GM12864 (cell line): ENCODE data around the gene CCDC112.

ENCODE experiments used
- DNase-seq: peaks from one replicate; pipeline ENCODE4 v3.0.0-alpha.2; 2011; ENCODE audit warnings: low read depth
- H3K4me3 ChIP-seq: 2 replicates; pipeline ENCODE4 v1.5.1; 2011; ENCODE audit warnings: mild to moderate bottlenecking, low read depth, low read length, control low read depth
- TF ChIP-seq, protein P1 (sequence below): IDR thresholded peaks from 2 replicates; pipeline ENCODE4 v1.5.1; 2011; ENCODE audit warnings: low read depth, mild to moderate bottlenecking, moderate library complexity, low read length, control low read depth, inconsistent platforms; ENCODE audit errors: missing control alignments

The CCDC112 gene

DNA sequence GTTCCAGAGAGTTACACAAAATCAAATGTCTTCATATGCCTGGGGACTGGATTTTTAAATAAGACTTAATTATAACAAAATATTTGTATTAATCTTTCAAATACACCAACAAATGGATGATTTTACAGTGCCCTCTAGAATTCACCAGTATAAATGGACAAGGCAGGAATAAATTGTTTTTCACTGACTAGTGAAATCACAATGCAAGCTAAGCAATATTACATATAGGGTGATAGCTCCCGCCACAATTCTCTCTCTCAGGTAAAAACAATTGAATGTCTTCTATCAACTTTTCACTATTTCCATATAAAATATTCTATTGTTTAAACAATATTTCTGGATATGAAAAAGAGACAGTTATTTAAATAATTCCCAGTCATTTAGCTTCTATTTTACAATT lies 8.0 kb upstream of the CCDC112 start:
- no peak for DNase-seq
- no peak overlapping the region for H3K4me3 ChIP-seq
- TF ChIP-seq, protein P1, sequence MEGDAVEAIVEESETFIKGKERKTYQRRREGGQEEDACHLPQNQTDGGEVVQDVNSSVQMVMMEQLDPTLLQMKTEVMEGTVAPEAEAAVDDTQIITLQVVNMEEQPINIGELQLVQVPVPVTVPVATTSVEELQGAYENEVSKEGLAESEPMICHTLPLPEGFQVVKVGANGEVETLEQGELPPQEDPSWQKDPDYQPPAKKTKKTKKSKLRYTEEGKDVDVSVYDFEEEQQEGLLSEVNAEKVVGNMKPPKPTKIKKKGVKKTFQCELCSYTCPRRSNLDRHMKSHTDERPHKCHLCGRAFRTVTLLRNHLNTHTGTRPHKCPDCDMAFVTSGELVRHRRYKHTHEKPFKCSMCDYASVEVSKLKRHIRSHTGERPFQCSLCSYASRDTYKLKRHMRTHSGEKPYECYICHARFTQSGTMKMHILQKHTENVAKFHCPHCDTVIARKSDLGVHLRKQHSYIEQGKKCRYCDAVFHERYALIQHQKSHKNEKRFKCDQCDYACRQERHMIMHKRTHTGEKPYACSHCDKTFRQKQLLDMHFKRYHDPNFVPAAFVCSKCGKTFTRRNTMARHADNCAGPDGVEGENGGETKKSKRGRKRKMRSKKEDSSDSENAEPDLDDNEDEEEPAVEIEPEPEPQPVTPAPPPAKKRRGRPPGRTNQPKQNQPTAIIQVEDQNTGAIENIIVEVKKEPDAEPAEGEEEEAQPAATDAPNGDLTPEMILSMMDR: no peak

DNA sequence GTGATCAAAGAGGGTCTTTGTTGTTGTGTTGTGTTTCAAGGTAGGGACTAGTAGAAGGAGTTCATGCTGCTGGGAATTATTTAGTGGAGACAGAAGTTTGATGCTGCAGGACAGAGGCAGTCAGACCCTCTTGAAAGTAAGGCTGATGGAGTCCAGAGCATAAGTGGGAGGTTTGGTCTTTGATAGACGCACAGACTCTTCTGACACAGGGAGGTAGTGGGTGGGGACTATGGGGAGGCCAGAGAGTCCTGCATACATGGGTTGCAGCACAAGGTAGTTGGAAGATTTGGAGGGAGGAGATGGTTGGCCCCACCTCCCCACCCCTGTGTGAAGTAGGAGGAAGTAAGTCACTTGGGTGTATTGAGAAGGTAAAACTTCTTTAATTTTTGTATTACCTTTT lies 2.4 kb upstream of the CCDC112 start:
- H3K4me3 ChIP-seq: no peak overlapping the region
- no peak for DNase-seq
- TF ChIP-seq, protein P1: no peak

DNA sequence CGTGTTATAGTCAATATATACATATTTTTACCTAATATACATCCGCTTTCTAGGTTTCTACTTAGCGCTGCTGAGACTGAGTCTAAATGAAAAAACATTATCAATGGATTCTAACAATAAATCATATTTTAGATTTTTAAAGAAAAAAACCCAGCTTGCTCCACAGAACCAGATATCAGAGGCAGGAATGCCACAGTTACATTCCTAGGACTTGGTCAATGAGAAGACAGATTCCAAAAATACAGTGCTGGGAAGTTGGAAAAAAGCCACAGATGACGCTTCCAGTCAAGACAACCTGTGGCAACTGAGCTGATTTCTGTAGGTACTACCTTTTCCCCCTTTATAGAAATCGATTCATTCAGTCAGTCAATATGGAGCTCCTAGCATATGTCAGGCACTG lies 577 bp upstream of the CCDC112 start:
- DNase-seq: no peak
- peak overlapping the region; percentile 33; the same call in 1 of the 2 replicates for H3K4me3 ChIP-seq
- TF ChIP-seq, protein P1: no peak

DNA sequence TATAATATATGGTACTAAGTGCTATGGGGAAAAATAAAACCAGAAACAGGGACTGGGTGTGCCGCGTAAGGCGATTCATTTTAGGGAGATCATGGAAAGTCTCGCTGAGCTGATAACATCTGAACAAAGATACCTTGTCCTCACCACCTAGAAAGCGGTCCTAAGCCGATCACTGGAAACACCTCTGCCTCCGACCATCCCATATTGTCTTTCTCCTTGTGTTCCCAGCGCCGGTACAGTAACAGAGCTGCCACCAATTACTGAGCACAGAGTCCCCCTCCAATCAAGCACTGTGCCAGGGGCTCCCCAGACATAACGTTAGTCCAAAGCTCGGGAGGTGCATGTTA lies 704 bp downstream of the CCDC112 start:
- DNase-seq: no peak
- TF ChIP-seq, protein P1: no peak
- peak overlapping the region; percentile 84 for H3K4me3 ChIP-seq

DNA sequence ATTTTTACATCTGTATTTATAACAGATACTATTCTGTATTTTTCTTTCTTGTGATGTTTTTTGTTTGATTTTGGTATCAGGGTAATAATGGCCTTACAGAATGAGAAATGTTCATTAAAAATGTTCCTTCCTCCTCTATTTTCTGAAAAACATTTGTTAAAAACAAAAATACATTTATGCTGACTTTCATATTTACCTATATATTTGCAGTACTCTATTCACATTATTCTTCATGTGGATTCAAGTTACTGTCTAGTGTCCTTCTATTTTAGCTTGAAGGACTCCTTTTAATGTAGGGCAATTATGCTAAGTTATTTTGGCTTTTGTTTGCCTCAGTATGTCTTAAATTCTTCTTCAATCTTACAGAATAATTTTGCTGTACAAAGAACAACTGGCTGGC lies 5.1 kb downstream of the CCDC112 start:
- no peak overlapping the region for H3K4me3 ChIP-seq
- TF ChIP-seq, protein P1: no peak
- DNase-seq: no peak

DNA sequence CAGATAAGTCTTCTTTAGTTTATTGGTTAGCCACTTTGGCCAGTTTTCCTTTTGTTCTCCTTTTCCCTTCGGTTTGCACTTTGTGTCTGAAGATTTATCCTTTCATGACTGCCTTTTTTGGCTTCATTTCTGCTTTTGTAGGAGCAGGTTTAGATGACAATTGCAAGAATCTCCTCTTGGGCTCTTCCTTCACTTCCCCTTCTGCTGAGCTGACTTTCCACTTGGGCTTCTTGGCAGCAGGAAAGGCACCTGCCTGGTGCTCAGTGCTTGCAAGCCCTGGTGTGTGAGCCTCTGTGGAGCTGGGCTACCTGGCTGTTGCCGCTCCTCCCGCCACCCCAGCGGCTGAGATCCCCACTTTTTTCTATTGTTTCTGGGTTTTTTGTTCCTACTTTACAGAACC lies 7.3 kb downstream of the CCDC112 start:
- TF ChIP-seq, protein P1: no peak
- H3K4me3 ChIP-seq: no peak overlapping the region
- DNase-seq: no peak

DNA sequence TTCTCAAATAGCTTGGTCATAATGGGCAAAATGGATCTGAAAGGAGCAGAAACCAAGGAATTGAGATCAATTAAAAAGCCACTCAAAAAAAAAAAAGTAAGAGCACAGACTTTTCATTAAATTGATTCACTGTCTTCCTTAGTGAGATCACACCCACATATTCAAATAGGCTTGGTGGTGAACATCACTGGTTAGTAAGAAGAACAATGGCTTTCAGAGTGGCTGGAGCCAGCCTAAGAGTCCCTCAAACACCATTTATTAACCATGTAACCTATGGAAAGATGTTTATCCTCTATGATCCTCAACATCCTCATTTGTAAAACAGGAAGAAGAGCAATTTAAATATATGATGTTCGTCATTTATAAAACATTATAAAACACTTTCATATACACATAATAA lies 12.4 kb downstream of the CCDC112 start:
- H3K4me3 ChIP-seq: no peak overlapping the region
- DNase-seq: no peak
- TF ChIP-seq, protein P1: no peak
